NCI-H69 (cell line): ENCODE measurements around the gene ADGRV1.

Source experiments
- DNase-seq: peaks from one replicate; lab custom pipeline; 2025; lab: John Stamatoyannopoulos, UW

The ADGRV1 gene

GRCh38 chr5:91070761-91071550 is 512.4 kb downstream of the ADGRV1 start:
- no peak for DNase-seq

GRCh38 chr5:91072881-91073280 is 514.3 kb downstream of the ADGRV1 start:
- no peak for DNase-seq

- no peak for DNase-seq
Measured at GRCh38 chr5:91074615-91075014, 516.0 kb downstream of the ADGRV1 start.

GRCh38 chr5:91076138-91076537 is 517.5 kb downstream of the ADGRV1 start:
- no peak for DNase-seq

GRCh38 chr5:91077623-91078022 is 519.0 kb downstream of the ADGRV1 start:
- no peak for DNase-seq

GRCh38 chr5:91079037-91079436 is 520.4 kb downstream of the ADGRV1 start:
- peak; percentile 73 for DNase-seq

- no peak for DNase-seq
Measured at GRCh38 chr5:91089758-91090157, 531.2 kb downstream of the ADGRV1 start.

- DNase-seq = no peak
Measured at GRCh38 chr5:91090995-91091394, 532.4 kb downstream of the ADGRV1 start.

GRCh38 chr5:91091471-91092234 is 533.1 kb downstream of the ADGRV1 start:
- no peak for DNase-seq

GRCh38 chr5:91092859-91093783 is 534.5 kb downstream of the ADGRV1 start:
- no peak for DNase-seq

DNA sequence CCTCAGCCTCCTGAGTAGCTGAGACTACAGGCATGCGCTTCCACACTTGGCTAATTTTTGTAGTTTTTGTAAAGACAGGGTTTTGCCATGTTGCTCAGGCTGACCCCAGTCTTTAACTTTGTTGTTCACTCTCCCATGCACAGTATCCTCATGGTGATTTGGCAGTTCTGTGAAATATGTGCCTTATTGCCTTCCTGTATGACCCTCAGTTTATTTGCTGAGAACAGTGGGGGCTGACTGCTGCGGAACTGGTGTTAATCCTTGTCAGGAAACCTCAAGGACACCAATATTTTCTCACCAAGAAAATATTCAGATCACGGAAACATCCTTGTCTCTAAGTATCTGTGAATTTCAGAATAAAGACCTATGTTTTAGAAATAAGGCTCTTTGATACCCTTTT is 536.7 kb downstream of the ADGRV1 start:
- no peak for DNase-seq

- no peak for DNase-seq
Measured at GRCh38 chr5:91095786-91096385, 537.3 kb downstream of the ADGRV1 start.

DNA sequence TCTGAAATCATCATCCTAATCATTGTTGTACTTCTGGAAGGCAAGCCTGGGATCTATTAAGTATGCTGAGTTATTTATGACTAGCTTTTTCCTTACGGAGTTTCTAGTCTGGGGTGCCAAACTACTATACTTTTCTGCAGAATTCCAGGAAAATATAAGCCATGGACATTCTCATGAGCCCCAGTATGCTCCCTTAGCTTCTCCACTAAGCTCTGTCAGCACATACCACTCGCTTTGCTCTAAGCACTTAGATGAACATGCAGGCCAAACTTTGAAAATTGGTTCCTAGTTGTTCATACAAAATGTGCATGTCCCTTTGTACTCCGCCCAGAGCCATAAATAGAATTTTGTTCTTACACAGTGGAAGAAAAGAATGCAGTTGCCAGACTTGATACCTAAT is 539.9 kb downstream of the ADGRV1 start:
- DNase-seq = no peak

DNA sequence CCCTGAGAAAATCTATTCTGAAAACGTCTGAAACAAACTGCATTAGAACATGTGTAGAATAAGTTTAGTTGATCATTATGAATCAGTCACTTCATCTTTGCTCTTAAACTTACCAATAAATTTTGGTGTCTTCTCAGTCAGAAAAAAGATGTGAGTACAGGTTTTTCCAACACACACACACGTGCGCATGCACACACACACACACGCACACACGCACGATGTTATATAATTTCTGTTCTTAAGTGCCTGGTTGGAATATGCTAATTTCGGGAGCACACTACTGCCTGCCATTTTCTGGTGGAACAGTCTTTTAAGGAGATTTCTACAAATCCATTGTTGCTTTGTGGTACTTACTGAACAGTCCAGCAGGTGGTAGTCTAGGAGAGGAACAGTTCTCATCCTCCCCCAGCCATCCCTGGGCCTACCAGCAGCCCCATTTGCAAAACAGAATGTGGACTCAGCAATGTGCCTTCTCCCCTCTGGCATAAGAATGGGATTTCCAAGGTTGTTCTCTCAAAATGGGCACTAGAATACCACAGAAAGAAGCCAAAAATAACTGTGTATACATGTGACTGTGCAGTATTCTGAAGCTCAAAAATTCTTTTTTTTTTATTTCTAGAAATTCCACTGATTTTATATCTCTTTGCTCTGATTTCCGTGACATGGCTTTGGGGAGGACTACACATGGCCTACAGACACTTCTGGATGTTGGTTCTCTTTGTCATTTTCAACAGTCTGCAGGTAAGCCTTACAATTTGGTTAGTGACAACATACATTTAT is 543.2 kb downstream of the ADGRV1 start:
- peak; percentile 86 for DNase-seq

GRCh38 chr5:91103353-91104061 is 544.9 kb downstream of the ADGRV1 start:
- no peak for DNase-seq

- DNase-seq = no peak
Measured at GRCh38 chr5:91104062-91104448, 545.5 kb downstream of the ADGRV1 start.

DNA sequence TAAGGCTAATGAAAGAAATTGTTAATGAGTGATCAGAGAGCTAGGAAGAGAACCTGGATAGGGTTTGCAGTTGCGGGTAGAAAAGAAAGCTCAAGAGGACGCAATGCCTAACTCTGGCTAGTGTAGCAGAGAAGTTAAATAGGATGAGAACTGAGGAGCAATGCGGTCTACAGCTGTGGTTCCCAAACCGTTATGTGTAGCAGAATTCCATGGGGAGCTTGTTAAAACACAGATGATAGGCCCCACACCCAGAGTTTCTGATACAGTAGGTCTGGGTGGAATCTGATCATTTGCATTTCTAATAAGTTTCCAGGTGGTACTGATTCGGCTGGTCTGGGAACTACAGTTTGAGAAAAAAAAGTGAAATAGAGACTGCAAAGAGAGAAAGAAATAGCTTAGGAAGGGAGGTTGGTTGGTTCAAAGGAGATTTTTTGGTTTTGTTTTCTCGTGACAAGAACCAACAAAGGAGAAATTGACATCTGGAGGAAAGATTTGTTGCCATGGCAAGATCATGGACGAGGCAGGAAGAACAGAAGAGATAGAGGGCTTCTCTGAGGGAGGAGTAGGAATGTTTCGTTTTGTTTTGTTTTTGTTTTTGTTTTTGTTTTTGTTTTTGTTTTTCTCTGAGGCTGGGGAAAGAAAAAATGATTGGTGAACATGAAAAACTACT is 548.4 kb downstream of the ADGRV1 start:
- DNase-seq = no peak

- DNase-seq = no peak
Measured at GRCh38 chr5:91109634-91110033, 551.0 kb downstream of the ADGRV1 start.

DNA sequence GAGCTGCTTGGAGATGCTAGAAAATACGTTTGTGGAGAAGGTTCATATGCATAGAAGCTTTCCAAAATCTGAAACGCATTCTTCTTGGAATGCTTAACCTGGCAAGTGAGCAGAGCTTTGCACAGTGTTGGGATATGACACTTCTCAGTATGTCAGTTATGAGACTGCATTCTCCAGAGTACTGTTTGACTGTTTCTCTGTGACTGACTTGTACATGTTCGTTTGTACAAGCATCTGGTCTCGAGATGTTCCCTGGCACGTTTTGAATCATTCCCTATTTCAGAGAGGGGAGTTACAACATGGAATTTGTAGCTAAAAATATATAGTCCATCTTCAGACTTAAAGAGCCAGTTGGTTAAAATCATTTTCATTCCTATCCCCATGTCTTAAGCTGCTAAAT is 552.1 kb downstream of the ADGRV1 start:
- no peak for DNase-seq
